Measurements from ENCODE around the gene CELSR1.

The CELSR1 gene

DNA sequence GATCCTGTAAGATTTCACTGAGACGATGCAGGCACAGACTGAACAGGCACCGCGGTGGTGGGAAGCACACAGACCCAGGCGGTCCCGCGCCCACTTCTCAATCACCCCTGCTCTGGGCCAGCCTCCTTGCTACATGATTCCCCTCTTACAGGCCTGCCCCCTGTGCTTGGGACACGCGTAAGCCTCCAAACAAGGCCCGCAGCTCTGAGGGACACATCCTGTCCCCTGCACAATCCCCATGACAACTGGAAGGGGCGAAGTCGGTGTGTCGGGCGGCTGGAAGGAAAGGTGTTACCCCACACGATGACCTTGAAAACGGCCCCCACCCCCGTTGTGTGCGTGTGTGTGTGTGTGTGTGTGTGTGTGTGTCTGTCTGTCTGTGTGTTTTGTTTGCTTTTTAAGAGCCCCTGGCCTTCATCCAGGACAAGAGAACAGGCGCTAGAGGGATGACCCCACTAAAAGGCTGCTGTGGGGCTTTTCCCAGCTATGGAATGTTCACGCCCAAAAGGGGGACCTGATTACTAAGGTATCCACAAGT is 13.1 kb downstream of the CELSR1 start:
- no peak overlapping the region for H3K4me2 ChIP-seq (ENCODE audit: low read length)
- WGBS (ENCODE audit: extremely low coverage, insufficient coverage, low lambda C conversion rate): no CpG with 5 or more reads among the region's 19 CpGs
- H3K4ac ChIP-seq (ENCODE audit: low read depth, low read length): no peak overlapping the region
- no peaks in the 10 kb centered on the region for H3K4me1 ChIP-seq (ENCODE audit: control insufficient read depth, low read depth, low read length)
- H3K23ac ChIP-seq (ENCODE audit: low read length): no peak overlapping the region
- H3K4me3 ChIP-seq (ENCODE audit: low read length): no peak overlapping the region
- H2AK5ac ChIP-seq (ENCODE audit: low read length): no peak overlapping the region
- no peak for DNase-seq
- H3K56ac ChIP-seq (ENCODE audit: low read length): no peak overlapping the region
- no peak overlapping the region for H2BK15ac ChIP-seq (replicated peaks; ENCODE audit: low read depth)
- no peaks in the 10 kb centered on the region for H3K36me3 ChIP-seq (ENCODE audit: control insufficient read depth, insufficient read depth, low read length)
- H2BK120ac ChIP-seq (ENCODE audit: low read depth, low read length): no peak overlapping the region
- no peaks in the 10 kb centered on the region for H3K79me2 ChIP-seq (ENCODE audit: control insufficient read depth, insufficient read depth, low read length)
- H4K8ac ChIP-seq (ENCODE audit: low read depth, low read length): no peak overlapping the region
- no peak overlapping the region for H2BK5ac ChIP-seq (ENCODE audit: low read length)
- no peak overlapping the region for H4K5ac ChIP-seq (ENCODE audit: low read length)
- H3K27me3 ChIP-seq (ENCODE audit: insufficient read depth, low read length, poor library complexity): no peaks in the 10 kb centered on the region
- no peak overlapping the region for H3K9ac ChIP-seq (ENCODE audit: low read length)
- H3K79me1 ChIP-seq (ENCODE audit: low read length): peaks cover 1% of the 10 kb centered on the region
- no peak overlapping the region for H3K27ac ChIP-seq (ENCODE audit: low read depth, low read length)
- H3K18ac ChIP-seq (ENCODE audit: low read length): no peak overlapping the region

GRCh38 chr22:46522797-46523196 is 14.6 kb downstream of the CELSR1 start:
- Histone ChIP-seq H3K4me2 (ENCODE audit: low read length) (no peak overlapping the region), H2BK15ac (replicated peaks; ENCODE audit: low read depth) (no peak overlapping the region), H4K8ac (ENCODE audit: low read depth, low read length) (no peak overlapping the region), H3K27ac (ENCODE audit: low read depth, low read length) (no peak overlapping the region), H3K23ac (ENCODE audit: low read length) (no peak overlapping the region), H3K4me3 (ENCODE audit: low read length) (no peak overlapping the region), H3K18ac (ENCODE audit: low read length) (no peak overlapping the region), H3K36me3 (ENCODE audit: control insufficient read depth, insufficient read depth, low read length) (no peaks in the 10 kb centered on the region), H3K79me2 (ENCODE audit: control insufficient read depth, insufficient read depth, low read length) (no peaks in the 10 kb centered on the region), H3K27me3 (ENCODE audit: insufficient read depth, low read length, poor library complexity) (no peaks in the 10 kb centered on the region), H3K9ac (ENCODE audit: low read length) (no peak overlapping the region), H3K4ac (ENCODE audit: low read depth, low read length) (no peak overlapping the region), H2BK120ac (ENCODE audit: low read depth, low read length) (no peak overlapping the region), H4K5ac (ENCODE audit: low read length) (no peak overlapping the region), H3K56ac (ENCODE audit: low read length) (no peak overlapping the region), H2AK5ac (ENCODE audit: low read length) (no peak overlapping the region), H3K79me1 (ENCODE audit: low read length) (peaks cover 1% of the 10 kb centered on the region), H3K4me1 (ENCODE audit: control insufficient read depth, low read depth, low read length) (no peaks in the 10 kb centered on the region), H2BK5ac (ENCODE audit: low read length) (no peak overlapping the region)
- WGBS (ENCODE audit: extremely low coverage, insufficient coverage, low lambda C conversion rate): no CpG with 5 or more reads among the region's 8 CpGs
- DNase-seq: no peak

DNA sequence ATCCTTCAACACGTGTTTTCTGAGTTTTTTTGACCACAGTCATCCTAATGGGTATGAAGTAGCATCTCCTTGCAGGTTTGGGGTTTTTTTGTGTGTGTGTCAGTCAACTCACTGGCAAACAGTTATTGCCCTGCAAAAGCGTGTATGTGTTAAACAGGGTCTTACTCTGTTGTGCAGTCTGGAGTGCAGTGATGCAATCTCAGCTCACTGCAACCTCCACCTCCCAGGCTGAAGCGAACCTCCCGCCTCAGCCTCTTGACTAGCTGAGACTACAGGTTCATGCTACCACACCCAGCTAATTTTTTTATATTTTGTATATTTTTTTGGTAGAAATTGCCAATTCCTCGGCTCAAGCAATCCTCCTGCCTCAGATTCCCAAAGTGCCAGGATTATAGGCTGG is 15.4 kb downstream of the CELSR1 start:
- H2BK5ac ChIP-seq (ENCODE audit: low read length): no peak overlapping the region
- no peak overlapping the region for H3K4me2 ChIP-seq (ENCODE audit: low read length)
- DNase-seq: no peak
- H4K5ac ChIP-seq (ENCODE audit: low read length): no peak overlapping the region
- no peak overlapping the region for H4K8ac ChIP-seq (ENCODE audit: low read depth, low read length)
- H3K4me1 ChIP-seq (ENCODE audit: control insufficient read depth, low read depth, low read length): no peaks in the 10 kb centered on the region
- WGBS (ENCODE audit: extremely low coverage, insufficient coverage, low lambda C conversion rate): no CpG with 5 or more reads among the region's 5 CpGs
- no peak overlapping the region for H3K23ac ChIP-seq (ENCODE audit: low read length)
- H3K79me1 ChIP-seq (ENCODE audit: low read length): peaks cover 1% of the 10 kb centered on the region
- H2BK120ac ChIP-seq (ENCODE audit: low read depth, low read length): no peak overlapping the region
- no peaks in the 10 kb centered on the region for H3K27me3 ChIP-seq (ENCODE audit: insufficient read depth, low read length, poor library complexity)
- no peak overlapping the region for H3K4me3 ChIP-seq (ENCODE audit: low read length)
- no peaks in the 10 kb centered on the region for H3K79me2 ChIP-seq (ENCODE audit: control insufficient read depth, insufficient read depth, low read length)
- no peak overlapping the region for H2AK5ac ChIP-seq (ENCODE audit: low read length)
- no peak overlapping the region for H2BK15ac ChIP-seq (replicated peaks; ENCODE audit: low read depth)
- no peak overlapping the region for H3K18ac ChIP-seq (ENCODE audit: low read length)
- H3K36me3 ChIP-seq (ENCODE audit: control insufficient read depth, insufficient read depth, low read length): no peaks in the 10 kb centered on the region
- H3K9ac ChIP-seq (ENCODE audit: low read length): no peak overlapping the region
- H3K27ac ChIP-seq (ENCODE audit: low read depth, low read length): no peak overlapping the region
- H3K4ac ChIP-seq (ENCODE audit: low read depth, low read length): no peak overlapping the region
- no peak overlapping the region for H3K56ac ChIP-seq (ENCODE audit: low read length)

GRCh38 chr22:46520880-46521279 is 16.5 kb downstream of the CELSR1 start:
- Histone ChIP-seq H3K56ac (ENCODE audit: low read length) (no peak overlapping the region), H2AK5ac (ENCODE audit: low read length) (no peak overlapping the region), H3K79me2 (ENCODE audit: control insufficient read depth, insufficient read depth, low read length) (no peaks in the 10 kb centered on the region), H4K5ac (ENCODE audit: low read length) (no peak overlapping the region), H3K9ac (ENCODE audit: low read length) (no peak overlapping the region), H3K36me3 (ENCODE audit: control insufficient read depth, insufficient read depth, low read length) (no peaks in the 10 kb centered on the region), H3K4me3 (ENCODE audit: low read length) (no peak overlapping the region), H3K18ac (ENCODE audit: low read length) (no peak overlapping the region), H3K4ac (ENCODE audit: low read depth, low read length) (no peak overlapping the region), H3K79me1 (ENCODE audit: low read length) (no peaks in the 10 kb centered on the region), H3K27me3 (ENCODE audit: insufficient read depth, low read length, poor library complexity) (no peaks in the 10 kb centered on the region), H2BK5ac (ENCODE audit: low read length) (no peak overlapping the region), H3K23ac (ENCODE audit: low read length) (no peak overlapping the region), H2BK15ac (replicated peaks; ENCODE audit: low read depth) (no peak overlapping the region), H3K4me2 (ENCODE audit: low read length) (no peak overlapping the region), H3K27ac (ENCODE audit: low read depth, low read length) (no peak overlapping the region), H3K4me1 (ENCODE audit: control insufficient read depth, low read depth, low read length) (no peaks in the 10 kb centered on the region), H2BK120ac (ENCODE audit: low read depth, low read length) (no peak overlapping the region), H4K8ac (ENCODE audit: low read depth, low read length) (no peak overlapping the region)
- no peak for DNase-seq
- no CpG with 5 or more reads among the region's 8 CpGs for WGBS (ENCODE audit: extremely low coverage, insufficient coverage, low lambda C conversion rate)

- no peaks in the 10 kb centered on the region for H3K27me3 ChIP-seq (ENCODE audit: insufficient read depth, low read length, poor library complexity)
- no peaks in the 10 kb centered on the region for H3K79me1 ChIP-seq (ENCODE audit: low read length)
- no peak overlapping the region for H3K4ac ChIP-seq (ENCODE audit: low read depth, low read length)
- H3K56ac ChIP-seq (ENCODE audit: low read length): no peak overlapping the region
- no peak overlapping the region for H2BK5ac ChIP-seq (ENCODE audit: low read length)
- peaks cover 4% of the 10 kb centered on the region for H3K4me1 ChIP-seq (ENCODE audit: control insufficient read depth, low read depth, low read length)
- no peak overlapping the region for H3K4me3 ChIP-seq (ENCODE audit: low read length)
- H2AK5ac ChIP-seq (ENCODE audit: low read length): no peak overlapping the region
- no peak overlapping the region for H4K5ac ChIP-seq (ENCODE audit: low read length)
- H2BK15ac ChIP-seq (replicated peaks; ENCODE audit: low read depth): no peak overlapping the region
- H3K18ac ChIP-seq (ENCODE audit: low read length): no peak overlapping the region
- no peak overlapping the region for H2BK120ac ChIP-seq (ENCODE audit: low read depth, low read length)
- H3K9ac ChIP-seq (ENCODE audit: low read length): no peak overlapping the region
- no peak overlapping the region for H3K23ac ChIP-seq (ENCODE audit: low read length)
- no peaks in the 10 kb centered on the region for H3K79me2 ChIP-seq (ENCODE audit: control insufficient read depth, insufficient read depth, low read length)
- H3K27ac ChIP-seq (ENCODE audit: low read depth, low read length): no peak overlapping the region
- no peaks in the 10 kb centered on the region for H3K36me3 ChIP-seq (ENCODE audit: control insufficient read depth, insufficient read depth, low read length)
- no CpG with 5 or more reads among the region's 9 CpGs for WGBS (ENCODE audit: extremely low coverage, insufficient coverage, low lambda C conversion rate)
- DNase-seq: no peak
- no peak overlapping the region for H3K4me2 ChIP-seq (ENCODE audit: low read length)
- no peak overlapping the region for H4K8ac ChIP-seq (ENCODE audit: low read depth, low read length)
Measured at GRCh38 chr22:46519377-46519776, 18.0 kb downstream of the CELSR1 start.

DNA sequence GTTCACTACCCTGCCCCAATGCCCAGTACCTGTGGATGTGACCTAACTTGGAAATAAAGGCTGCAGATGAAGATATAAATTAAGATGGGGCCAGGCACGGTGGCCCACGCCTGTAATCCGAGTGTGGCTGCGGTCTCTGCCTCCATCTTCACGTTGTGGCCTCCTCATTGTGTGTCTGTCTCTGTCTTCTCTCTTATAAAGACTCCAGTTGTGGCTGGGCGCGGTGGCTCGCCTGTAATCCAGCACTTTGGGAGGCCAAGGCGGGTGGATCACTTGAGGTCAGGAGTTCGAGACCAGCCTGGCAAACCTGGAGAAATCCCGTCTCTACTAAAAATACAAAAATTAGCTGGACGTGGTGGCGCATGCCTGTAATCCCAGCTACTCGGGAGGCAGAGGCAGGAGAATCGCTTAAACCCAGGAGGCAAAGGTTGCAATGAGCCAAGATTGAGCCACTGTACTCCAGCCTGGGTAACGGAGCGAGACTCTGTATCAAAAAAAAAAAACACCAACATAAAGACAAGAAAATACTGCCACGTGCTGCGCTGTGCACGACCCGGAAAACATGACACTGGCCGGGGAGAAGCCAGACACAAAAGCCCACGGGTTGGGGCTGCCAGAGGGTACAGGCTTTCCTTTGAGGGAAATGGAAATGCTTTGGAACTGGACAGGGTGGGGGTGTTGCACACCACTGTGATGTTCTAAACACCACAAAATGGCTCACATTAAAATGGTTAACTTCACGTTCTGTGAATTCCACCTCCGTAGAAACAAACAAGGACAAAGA is 18.7 kb downstream of the CELSR1 start:
- Histone ChIP-seq H4K8ac (ENCODE audit: low read depth, low read length) (no peak overlapping the region), H3K27me3 (ENCODE audit: insufficient read depth, low read length, poor library complexity) (no peaks in the 10 kb centered on the region), H2BK120ac (ENCODE audit: low read depth, low read length) (no peak overlapping the region), H2AK5ac (ENCODE audit: low read length) (no peak overlapping the region), H3K79me1 (ENCODE audit: low read length) (no peaks in the 10 kb centered on the region), H3K4me3 (ENCODE audit: low read length) (no peak overlapping the region), H3K9ac (ENCODE audit: low read length) (no peak overlapping the region), H3K36me3 (ENCODE audit: control insufficient read depth, insufficient read depth, low read length) (no peaks in the 10 kb centered on the region), H3K18ac (ENCODE audit: low read length) (no peak overlapping the region), H3K23ac (ENCODE audit: low read length) (no peak overlapping the region), H3K4me2 (ENCODE audit: low read length) (no peak overlapping the region), H2BK5ac (ENCODE audit: low read length) (no peak overlapping the region), H4K5ac (ENCODE audit: low read length) (no peak overlapping the region), H3K27ac (ENCODE audit: low read depth, low read length) (no peak overlapping the region), H3K56ac (ENCODE audit: low read length) (no peak overlapping the region), H3K4me1 (ENCODE audit: control insufficient read depth, low read depth, low read length) (peaks cover 4% of the 10 kb centered on the region), H3K4ac (ENCODE audit: low read depth, low read length) (no peak overlapping the region), H2BK15ac (replicated peaks; ENCODE audit: low read depth) (no peak overlapping the region), H3K79me2 (ENCODE audit: control insufficient read depth, insufficient read depth, low read length) (no peaks in the 10 kb centered on the region)
- no peak for DNase-seq
- no CpG with 5 or more reads among the region's 25 CpGs for WGBS (ENCODE audit: extremely low coverage, insufficient coverage, low lambda C conversion rate)

Measured in mesendoderm (in vitro differentiated cells).